HS-5 (cell line): ENCODE results near the gene IL12RB2.
"Not testable (repeated sequence)": the region's sequence is repeated elsewhere in the genome, so short reads cannot be mapped to it uniquely, and the experiment has no call there.

Experiments
- DNase-seq: peaks from one replicate; pipeline ENCODE4 v3.0.0-alpha.2; 2012; ENCODE audit warnings: low read depth

The IL12RB2 gene

DNA sequence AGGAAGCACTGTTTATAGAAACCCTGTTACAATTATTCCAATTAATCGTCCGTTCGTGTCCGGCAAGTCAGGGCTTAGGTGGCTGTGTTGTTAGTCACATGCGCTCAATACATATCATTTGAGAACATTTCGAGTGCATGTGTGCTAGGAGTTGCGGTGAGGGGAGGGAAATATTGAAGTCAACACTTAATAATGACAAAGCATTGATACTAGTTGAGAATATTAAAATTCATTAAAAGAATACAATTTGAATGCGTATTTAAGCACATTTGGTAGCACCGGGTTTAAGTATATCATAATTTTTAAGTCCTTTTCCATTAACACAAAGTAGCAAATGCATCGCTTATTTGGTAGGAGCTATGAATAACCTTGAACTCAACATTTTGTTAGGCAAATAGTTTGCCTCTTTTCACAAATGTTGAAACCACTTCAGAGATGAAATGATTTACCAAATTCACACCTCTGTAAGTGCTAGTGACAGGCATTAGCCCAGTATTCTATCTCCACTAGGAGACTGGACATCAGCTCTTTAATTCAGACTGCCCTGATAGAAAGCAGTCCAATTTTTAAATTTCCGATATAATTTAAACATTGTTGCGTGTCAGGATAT, 123.6 kb downstream of the IL12RB2 start:
- DNase-seq: no peak

- no peak for DNase-seq
Observed at GRCh38 chr1:67431869-67432578, 124.4 kb downstream of the IL12RB2 start.

DNA sequence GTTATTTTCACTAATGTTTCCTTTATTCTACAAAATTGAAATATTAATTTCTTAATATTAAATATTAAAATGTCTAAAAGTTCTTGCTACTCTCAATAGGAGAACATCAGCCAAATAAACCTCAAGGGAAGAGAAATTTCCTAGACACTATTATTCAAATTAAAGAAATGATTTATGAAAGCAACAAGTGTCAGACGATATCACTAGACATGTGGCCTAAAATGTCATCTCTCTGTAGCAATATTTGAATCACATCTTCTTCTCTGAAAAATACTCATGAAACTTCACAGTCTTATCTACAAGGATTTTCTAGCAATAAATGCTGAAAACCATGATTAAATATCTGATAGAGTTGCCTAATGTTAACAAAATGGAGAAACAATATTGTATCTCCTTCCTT, 125.1 kb downstream of the IL12RB2 start:
- DNase-seq: no peak

GRCh38 chr1:67433837-67434236, 126.2 kb downstream of the IL12RB2 start:
- DNase-seq: no peak

- DNase-seq: no peak
Observed at GRCh38 chr1:67434491-67434890, 126.8 kb downstream of the IL12RB2 start.

DNA sequence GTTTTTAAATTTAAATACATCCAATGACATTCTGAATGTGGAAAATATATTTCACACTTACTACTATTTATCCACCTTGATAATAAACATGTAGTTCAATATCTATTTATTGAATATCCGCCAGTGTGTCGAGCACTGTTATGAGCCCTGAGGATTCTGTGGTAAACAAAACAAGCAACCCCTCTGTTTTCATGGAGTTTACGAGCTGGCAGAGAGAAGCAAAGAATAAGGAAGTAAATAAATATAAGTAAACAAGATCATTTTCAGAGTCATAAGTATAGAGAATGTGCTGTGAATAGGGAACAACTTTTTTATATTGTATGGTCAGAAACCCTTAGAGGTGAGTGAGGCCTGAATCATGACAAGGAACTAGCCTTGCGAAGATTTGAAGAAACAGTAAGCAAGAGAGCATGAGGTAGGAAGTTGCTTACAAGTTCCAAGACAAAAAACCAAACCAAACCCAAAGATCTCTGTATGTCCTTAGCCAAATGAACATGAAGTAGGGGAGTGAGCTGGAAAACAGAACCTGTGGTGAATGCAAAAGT, 128.9 kb downstream of the IL12RB2 start:
- no peak for DNase-seq

DNA sequence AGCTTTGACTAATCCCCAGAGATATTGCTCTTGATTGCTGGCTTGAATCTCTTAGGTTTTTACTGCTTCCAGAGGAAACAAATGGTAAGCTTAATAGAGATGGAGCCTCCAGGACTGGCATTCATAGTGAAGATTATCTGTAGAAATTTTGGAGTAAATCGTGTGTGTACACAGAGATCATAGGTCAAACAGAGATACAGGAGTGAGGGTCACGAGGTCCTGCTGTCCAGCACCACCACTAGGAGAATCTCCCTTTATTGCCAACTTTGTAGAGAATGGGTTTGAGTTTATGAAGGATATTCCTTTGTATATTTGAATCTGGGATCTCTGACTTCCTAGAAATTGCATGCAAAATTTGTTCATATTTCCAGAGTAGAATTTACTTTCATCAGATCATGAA, 130.3 kb downstream of the IL12RB2 start:
- DNase-seq: no peak

- no peak for DNase-seq
Observed at GRCh38 chr1:67439277-67440029, 131.8 kb downstream of the IL12RB2 start.

DNA sequence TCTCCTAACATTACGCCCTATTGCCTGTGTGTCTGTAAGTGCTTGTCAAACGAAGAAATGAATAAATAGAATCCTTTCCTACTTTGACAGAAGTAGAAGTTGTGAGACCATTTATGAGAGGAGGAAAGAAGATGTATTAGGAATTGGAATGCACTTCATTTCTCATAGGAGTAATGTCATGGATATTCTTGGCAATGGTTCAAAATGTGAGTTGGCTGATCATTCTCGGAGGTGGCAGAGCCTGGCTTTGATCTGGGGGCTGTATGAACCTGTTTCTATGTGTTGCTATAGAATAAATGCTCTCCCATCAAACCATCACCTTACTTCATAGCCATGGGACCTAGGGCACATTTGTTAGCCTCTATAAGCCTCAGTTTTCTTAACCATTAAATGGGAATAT, 132.7 kb downstream of the IL12RB2 start:
- DNase-seq: no peak

- no peak for DNase-seq
Observed at GRCh38 chr1:67441183-67441582, 133.5 kb downstream of the IL12RB2 start.

DNA sequence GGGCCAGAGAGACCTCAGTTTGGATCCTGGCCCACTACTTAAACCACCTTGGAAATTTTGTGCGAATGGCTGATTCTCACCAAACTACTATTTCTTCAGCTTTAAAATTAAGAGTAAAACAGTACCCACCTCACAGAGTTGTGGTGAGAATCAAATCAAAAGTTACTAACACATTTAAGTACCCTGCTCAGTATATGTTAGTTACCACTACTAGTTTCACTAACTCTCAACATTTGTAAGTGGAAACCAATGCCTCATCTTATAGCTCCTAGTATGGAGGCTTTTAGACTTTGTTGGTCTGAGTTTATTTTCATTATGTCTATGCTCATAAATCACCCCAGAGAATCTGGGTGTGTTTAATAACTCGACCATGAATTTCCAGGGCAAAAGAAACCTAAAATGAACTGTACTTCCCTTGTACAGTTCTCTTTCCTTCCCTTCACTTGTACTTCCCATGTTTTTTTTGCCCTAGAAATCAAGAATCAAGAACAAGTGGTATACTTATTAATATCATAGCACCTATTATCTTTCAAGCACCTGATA, 134.1 kb downstream of the IL12RB2 start:
- DNase-seq: no peak

- DNase-seq: not testable (repeated sequence)
Observed at GRCh38 chr1:67446014-67446413, 138.3 kb downstream of the IL12RB2 start.
